Measurements from ENCODE around the gene MAST3.

The MAST3 gene

DNA sequence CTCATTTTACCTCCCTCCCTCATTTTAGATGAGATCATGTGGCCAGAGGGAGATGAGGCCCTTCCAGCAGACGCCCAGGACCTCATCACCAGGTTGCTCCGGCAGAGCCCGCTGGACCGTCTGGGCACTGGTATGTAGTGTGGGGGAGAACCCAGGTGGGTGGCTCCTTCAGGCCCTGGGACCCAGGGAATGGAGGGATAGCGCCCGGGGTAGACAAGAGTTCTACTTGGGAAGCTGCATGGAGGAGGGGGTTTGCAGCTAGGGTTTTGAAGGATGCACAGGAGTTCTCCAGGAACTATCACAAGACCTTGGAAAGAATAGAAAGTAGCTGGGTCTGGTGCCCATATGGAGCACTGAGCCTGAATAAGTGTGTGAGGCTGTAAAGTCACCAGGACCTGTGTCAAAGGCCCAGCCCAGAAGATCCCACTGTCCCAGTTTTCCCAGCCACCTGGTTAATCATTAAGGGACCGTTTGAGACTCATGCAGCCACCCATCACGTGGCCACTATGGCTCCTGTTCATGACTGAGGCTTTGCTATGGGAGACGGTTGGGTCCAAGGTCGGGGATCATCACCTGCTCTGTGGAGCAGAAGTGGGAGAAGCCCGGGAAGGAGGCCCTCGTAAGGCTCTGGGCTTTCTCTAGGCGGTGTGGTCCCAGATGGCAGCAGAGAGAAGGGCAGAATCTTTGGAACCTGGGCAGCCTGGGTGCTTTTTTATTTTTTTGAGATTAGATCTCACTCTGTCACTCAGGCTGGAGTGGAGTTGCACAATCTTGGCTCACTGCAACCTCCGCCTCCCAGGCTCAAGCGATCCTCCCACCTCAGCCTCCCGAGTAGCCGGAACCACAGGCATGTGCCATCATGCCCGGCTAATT is 38.4 kb downstream of the MAST3 start:
- no peak for DNase-seq (ENCODE audit: low read depth in 2 of 2, low spot score in 1 of 2)

DNA sequence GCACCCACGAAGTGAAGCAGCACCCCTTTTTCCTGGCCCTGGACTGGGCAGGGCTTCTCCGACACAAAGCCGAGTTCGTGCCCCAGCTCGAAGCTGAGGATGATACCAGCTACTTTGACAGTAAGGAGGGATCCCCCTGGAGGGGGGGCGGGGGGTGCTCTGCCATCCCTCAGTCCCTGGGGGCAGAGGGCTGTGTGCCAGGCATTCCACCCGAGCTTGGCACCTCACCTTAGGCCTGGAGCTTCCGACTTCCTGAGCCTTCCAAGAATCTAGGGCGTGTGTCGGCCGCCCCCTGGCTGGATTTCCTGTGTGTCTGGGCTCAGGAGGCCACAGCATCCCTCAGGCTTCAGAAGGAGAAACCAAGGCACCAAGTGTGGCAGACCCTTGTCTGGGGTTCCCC is 39.7 kb downstream of the MAST3 start:
- DNase-seq (ENCODE audit: low read depth in 2 of 2, low spot score in 1 of 2), result no peak

DNA sequence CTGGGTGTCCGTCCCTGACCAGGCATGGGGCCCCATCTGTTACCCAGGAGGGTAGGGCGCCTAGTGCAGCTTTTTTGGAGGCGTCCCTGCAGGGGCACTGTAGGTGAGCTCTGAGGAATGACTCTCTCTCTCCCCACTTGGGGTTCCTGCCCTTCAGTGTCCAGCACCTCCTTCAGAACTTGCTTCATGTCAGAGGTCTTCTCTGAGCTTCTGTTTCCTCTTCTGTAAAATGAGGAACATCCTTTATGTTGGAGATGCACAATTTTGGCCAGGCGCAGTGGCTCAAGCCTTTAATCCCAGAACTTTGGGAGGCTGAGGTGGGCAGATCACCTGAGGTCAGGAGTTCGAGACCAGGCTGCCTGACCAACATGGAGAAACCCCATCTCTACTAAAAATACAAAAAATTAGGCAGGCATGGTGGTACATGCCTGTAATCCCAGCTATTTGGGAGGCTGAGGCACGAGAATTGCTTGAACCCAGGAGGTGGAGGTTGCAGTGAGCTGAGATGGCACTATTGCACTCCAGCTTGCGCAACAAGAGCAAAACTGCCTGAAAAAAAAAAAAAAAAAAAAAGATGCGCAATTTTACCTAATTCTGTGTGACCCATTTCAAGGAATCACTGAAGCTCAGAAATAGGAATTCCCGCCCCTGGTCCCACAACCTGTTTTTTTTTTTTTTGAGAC is 40.2 kb downstream of the MAST3 start:
- DNase-seq (ENCODE audit: low read depth in 2 of 2, low spot score in 1 of 2), result no peak

DNA sequence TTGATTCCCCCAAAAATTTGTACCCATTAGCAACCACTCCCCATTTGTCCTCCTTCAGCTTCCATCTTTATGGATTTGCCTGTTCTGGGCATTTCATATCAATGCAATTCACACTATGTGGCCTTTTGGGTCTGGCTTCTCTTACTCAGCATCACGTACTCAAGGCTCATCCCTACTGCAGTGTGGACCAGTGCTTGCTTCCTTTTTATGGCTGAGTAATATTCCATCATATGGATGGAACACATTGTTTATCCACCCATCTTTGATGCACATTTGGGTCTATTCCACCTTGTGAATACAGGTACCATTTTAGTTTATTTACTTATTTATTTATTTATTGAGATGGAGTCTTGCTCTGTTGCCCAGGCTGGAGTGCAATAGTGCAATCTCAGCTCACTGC is 42.9 kb downstream of the MAST3 start:
- DNase-seq (ENCODE audit: low read depth in 2 of 2, low spot score in 1 of 2), result no peak

DNA sequence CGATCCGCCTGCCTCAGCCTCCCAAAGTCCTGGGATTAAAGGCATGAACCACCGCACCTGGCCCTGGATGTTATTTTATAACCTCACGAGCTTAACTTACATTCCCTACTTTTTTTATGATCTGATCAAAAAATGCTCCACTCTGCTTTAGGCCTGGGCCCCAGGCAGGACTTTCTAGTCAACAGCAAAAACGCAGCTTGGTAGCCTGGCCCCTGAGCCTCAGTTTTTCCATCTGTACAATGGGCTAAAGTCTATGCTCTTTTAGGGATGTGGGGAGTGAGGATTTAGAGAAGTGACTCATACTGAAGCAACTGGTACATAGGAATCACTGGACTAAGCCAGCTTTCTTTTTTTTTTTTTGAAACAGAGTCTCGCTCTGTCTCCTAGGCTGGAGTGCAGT is 43.5 kb downstream of the MAST3 start:
- no peak for DNase-seq (ENCODE audit: low read depth in 2 of 2, low spot score in 1 of 2)

DNA sequence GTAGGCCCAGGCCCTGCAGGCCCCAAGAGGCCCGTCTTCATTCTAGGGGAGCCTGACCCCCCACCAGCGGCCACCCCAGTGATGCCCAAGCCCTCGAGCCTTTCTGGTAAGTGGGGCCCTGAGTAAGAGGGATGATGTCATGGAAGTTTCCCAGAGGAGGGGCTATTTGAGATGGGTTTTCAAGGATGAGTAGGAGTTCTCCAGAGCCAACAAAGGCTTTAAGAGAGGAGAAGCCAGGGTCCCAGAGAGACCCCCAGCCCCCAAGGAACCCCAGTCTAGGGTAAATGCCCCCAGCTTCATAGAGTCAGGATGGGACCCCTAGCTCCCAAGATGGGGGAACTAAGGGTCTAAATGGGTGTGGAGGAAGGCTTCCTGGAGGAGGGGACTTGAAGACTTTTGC is 46.3 kb downstream of the MAST3 start:
- DNase-seq (ENCODE audit: low read depth in 2 of 2, low spot score in 1 of 2), result no peak

DNA sequence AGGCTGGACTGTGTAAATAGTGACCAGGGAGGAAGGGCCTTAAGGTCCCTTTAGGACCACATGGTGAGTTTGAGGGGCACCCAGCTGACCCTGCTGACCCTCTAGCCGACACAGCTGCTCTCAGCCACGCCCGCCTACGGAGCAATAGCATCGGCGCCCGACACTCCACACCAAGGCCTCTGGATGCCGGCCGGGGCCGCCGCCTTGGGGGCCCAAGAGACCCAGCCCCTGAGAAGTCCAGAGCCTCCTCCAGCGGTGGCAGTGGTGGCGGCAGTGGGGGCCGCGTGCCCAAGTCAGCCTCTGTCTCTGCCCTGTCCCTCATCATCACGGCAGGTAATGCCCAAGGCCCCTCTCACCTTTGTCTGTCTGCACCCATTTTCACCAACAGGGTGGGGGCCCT is 46.8 kb downstream of the MAST3 start:
- DNase-seq (ENCODE audit: low read depth in 2 of 2, low spot score in 1 of 2), result no peak

DNA sequence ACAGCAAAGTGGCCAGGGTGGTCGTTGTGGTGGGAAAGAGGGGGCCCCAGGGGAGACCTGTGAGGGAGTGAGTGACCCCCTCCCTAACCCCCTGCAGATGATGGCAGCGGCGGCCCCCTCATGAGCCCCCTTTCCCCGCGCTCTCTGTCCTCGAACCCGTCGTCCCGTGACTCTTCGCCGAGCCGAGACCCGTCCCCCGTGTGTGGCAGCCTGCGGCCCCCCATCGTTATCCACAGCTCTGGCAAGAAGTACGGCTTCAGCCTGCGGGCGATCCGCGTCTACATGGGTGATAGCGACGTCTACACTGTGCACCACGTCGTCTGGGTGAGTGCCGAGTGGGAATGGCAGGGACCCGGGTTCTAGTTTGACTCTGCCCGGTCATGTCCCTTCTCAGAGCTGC is 47.3 kb downstream of the MAST3 start:
- no peak for DNase-seq (ENCODE audit: low read depth in 2 of 2, low spot score in 1 of 2)

DNA sequence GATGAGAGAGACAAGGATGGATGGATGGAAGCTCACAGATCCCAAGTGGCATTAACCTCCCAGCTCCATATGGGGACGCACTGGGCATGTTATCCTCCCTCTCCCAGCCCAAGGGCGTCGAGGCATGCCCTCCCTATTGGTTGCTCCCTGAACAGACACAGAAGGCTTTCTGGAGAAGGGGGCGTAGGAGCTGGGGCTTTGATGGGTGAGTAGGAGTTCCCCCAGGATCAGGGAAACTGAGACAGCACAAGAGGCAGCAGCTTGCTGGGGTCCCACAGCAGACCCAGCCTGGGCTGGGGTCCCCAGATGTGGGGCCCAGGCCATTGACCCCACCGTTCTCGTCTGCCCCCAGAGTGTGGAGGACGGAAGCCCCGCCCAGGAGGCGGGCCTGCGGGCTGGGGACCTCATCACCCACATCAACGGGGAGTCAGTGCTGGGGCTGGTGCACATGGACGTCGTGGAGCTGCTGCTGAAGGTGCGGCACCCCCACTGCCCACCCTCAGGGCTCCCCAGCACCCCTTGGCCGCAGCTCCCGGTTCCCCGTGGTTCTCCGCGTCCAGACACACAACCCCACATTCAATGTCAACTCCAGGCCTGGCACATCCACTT is 47.9 kb downstream of the MAST3 start:
- no peak for DNase-seq (ENCODE audit: low read depth in 2 of 2, low spot score in 1 of 2)

DNA sequence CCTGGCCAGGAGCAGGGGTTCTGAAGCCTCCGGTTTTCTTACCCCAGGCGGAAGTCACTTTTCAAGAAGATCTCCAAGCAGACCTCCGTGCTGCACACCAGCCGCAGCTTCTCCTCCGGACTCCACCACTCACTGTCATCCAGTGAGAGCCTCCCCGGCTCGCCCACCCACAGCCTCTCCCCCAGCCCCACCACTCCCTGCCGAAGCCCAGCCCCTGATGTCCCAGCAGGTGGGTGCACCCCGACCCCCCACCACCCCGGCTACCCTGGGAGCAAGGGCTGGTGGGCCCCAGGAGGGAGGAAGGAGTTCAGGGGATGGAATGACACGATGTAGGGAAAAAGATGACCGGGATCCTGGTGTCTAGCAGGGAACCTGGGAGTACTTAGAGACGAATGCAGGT is 49.8 kb downstream of the MAST3 start:
- no peak for DNase-seq (ENCODE audit: low read depth in 2 of 2, low spot score in 1 of 2)

DNA sequence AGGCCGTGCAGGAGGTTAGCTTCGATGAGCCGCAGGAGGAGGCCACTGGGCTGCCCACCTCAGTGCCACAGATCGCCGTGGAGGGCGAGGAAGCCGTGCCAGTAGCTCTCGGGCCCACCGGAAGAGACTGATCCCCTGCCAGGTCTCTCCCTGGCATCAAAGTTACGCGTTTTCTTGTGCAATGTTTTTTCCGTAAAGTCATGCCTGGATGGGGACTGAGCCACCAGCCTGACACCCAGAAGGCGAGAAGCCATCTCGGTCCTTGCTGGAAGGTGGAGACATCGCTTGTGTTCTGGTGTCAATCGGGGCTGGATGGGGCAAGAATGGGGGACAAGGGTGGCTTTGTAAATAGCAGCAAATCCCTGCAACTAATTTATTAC is 52.0 kb downstream of the MAST3 start:
- DNase-seq (ENCODE audit: low read depth in 2 of 2, low spot score in 1 of 2), result no peak

DNA sequence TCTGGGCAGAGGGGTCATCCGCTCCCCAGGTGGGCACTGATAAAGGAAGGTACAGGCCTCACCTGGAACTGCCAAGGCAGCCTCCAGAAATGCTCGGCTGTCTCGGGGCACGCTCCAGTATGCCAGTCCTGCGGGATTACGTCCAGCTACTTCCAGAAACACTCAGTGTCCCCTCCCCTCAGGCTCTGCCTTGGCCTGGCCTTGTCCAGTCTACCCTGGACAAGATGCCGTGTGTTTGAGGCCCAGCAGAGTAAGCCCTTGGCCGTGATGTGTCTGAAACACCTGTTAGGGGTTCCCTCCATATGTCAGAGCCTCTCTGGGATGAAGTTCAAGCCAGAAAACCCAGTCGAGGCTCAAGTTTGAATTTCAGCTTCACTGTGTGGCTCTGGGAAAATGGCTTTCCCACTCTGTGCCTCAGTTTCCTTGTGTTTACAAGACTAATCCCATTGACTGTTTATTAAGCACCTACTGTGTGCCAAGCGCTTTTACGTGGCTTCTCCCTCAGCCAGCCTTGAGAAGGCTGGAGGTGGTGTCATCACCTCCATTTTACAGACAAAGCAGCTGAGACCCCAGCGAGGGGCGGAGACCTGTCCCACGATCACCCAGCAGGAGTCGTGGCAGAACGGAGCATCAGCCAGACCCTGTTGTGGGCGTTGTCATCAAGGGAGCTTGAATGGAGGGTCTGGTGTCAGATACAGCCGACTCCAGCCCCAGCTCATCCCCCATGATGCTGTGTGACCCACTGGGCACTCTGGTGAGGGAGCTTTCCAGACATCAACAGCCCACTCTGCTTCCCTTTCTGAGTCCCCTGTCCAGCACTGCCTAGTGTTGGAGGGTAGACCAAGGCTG is 53.4 kb downstream of the MAST3 start:
- no peak for DNase-seq (ENCODE audit: low read depth in 2 of 2, low spot score in 1 of 2)

DNA sequence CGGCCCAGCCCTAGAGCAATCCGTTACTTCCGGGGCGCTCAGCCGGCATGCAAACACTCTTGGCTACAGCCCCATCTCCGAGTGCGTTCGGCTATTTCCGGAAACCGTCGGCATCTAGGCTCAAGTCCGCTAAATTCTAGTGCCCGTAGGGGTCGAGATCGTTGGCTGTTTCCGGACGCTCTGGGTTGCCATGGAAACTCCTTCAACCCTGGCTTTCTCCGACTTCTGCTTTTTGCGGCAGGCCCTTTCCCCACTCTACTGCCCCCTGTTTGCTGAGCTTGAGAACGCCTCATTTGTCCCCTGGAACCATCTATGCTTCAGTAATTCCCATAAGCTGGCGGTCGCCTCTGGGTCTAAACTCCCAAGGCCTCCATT is 54.9 kb downstream of the MAST3 start:
- DNase-seq (ENCODE audit: low read depth in 2 of 2, low spot score in 1 of 2), result peak; percentile 89 to 92

DNA sequence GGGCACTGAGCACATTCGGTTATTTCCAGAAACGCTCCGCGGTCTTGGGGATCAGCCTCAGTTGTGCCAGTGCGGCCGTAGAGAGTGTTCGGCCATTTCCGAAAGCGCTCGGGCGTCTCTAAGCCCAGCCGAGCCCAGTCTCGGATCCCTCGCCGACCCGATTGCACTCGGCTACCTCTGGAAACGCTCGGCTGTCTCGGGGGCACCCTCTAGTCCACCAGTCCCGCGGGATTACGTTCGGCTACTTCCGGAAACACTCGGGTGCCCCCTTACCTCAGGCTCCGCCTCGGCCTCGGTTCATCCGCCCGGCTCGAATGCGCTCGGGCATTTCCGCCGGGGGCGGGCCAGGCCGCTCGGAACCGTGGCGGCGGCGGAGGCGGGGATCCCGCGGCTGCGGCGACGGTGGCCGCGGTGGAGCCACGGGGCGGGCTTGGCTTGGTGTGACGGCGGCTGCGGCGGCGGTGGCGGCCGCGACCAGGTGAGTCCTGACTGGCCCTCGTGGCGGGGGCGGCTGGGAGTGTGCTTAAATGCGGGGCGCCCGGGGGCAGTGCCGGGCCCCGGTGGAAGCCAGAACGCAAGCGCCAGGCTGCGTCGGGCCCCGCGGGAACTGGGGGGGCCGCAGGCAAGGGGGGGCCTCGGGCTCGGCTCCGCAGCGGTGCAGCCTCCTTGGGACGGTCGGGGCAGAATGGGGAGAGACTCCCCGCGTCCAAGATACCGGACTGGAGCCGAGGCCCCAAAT is 55.4 kb downstream of the MAST3 start, which contains the start of gene PIK3R2:
Gene PIK3R2 (plus strand): TSS at position 347 of the 739 bp plus-strand sequence. CDS start 2,717 bp downstream, outside the sequence.
- DNase-seq (ENCODE audit: low read depth in 2 of 2, low spot score in 1 of 2), result peak; percentile 98

DNA sequence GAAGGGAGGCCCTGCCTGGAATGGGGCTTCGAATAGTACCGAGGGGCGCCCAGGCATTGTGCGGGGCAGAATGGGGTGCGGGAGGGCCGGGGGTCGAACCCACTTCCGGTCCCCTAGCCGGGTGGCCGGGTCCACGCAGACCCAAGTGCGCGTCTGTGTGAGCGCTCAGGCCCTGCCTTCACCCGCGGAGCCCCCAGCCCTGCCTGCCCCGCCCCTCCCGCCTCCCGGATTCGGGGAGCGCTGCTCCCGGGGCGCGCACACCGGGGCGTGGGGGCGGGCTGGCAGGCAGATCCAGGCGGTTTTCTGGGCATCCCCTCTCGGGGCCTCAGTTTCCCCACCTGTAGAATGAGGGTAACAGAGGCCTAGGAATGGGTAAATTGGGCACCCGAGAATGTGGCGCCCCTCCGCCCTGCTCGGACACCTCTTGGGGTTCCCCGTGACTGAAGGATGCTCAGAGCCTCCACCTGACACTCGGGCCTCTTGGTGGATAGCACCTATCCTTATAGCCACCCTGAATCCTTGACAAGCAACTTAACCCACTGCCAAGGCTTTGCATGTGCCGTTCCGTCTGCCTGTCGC is 56.1 kb downstream of the MAST3 start:
- DNase-seq (ENCODE audit: low read depth in 2 of 2, low spot score in 1 of 2), result no peak

DNA sequence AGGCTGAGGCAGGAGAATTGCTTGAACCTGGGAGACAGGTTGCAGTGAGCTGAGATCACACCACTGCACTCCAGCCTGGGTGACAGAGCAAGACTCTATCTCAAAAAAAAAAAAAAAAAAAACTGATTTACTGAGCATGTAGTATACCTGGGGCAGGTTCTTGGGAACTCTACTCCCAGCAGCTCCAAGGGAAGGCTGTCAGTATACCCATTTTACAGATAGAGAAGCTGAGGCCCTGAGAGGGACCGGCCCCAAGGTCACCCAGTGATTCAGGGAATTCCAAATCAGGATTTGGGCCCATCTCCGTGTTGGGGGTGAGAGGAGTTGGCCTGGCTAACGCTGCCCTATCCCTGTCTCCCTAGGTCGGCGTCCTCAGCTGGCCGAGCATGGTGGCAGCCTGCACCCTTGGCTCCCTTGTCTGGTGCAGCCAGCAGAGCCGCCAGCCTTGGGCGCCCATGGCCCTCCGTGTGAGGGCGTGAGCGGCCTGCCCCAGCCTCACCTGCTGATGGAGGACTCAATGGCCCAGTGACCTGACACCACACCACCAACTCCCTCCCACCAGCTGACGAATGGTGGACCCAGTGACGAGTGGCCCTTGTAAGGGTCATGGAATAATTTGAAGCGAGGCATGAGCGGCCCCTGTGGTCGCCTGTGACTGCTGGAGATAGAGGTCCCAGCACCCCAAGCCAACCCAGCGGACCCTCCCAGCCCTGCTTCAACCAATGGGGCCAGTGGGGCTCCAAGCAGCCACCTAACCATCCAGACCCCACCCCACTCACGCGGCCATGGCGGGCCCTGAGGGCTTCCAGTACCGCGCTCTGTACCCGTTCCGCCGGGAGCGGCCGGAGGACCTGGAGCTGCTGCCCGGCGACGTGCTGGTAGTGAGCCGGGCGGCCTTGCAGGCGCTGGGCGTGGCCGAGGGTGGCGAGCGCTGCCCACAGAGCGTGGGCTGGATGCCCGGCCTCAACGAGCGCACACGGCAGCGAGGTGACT is 57.8 kb downstream of the MAST3 start:
- DNase-seq (ENCODE audit: low read depth in 2 of 2, low spot score in 1 of 2), result no peak

DNA sequence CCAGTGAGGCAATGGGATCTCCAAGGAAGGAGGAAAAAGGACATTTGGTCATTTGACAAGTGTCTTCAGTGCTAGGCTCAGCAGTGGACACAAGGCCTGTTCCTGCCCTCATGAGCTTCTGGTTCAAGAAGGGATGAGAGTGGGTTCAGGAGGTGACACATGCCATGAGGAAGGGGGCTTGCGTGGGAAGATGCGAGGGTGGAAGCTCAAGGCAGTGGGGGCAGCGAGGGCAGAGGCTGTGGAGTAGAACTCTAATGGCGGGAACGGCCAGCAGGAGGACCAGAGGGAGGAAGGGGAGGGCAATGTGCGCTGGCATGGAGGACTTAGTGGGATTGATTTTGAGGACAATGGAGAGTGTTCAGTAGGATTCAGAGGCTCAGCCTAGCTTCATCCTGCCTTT is 58.7 kb downstream of the MAST3 start:
- no peak for DNase-seq (ENCODE audit: low read depth in 2 of 2, low spot score in 1 of 2)

DNA sequence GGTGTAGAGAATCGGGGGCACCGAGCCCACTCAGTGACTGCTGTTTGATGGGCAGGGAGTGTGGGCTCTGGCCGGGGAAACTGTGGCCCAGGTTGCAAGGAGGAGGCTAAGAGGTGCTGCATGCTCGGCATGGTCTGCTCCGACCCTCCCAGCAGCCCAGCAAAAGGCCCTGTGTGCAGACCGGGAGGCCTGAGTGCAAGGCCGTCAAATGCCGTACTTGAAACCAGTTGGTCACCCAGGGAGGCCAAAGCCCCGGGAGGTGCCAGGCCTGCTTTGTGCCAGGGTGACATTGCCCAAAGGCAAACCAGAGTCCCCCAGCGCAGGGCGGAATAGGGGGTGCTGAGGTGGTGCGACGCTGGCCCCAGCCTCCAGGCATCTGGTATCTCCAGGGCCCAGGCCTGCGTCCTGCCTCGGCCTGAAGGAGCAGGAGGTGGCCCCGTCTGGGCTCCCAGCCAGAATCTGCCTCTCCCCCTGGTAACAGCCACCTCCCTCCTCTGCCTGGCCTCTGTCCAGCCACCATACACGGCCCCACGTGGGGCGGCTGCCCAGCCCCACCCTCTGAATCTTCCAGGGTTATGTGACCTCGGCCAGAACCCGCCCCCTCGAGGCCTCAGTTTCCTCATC is 59.4 kb downstream of the MAST3 start:
- no peak for DNase-seq (ENCODE audit: low read depth in 2 of 2, low spot score in 1 of 2)

All from stimulated activated CD8-positive, alpha-beta memory T cell treated with anti-CD3 and anti-CD28 coated beads, Interleukin-4, amount 100 ng/mL, for 1 hour (primary cell).